GM19372 (cell line): Measurements from ENCODE around the gene EDN1.

Experiments
- ATAC-seq: cut with Tn5 transposase; IDR thresholded peaks from one replicate; pipeline ENCODE4 v1.9.1; 2021; ENCODE audit warnings: mild to moderate bottlenecking, low read depth, moderate library complexity; ENCODE audit not compliant: unreplicated experiment

EDN1 gene

GRCh38 chr6:12269110-12269509 lies 21.1 kb upstream of the EDN1 start:
- no peak for ATAC-seq

GRCh38 chr6:12270551-12271230 lies 19.5 kb upstream of the EDN1 start:
- ATAC-seq = no peak

- no peak for ATAC-seq
Measured at GRCh38 chr6:12271594-12271993, 18.6 kb upstream of the EDN1 start.

- ATAC-seq = no peak
Measured at GRCh38 chr6:12271997-12272396, 18.2 kb upstream of the EDN1 start.

- no peak for ATAC-seq
Measured at GRCh38 chr6:12275107-12275506, 15.1 kb upstream of the EDN1 start.

GRCh38 chr6:12276930-12277315 lies 13.2 kb upstream of the EDN1 start:
- ATAC-seq = no peak

- no peak for ATAC-seq
Measured at GRCh38 chr6:12277386-12277785, 12.8 kb upstream of the EDN1 start.

- no peak for ATAC-seq
Measured at GRCh38 chr6:12278915-12279314, 11.2 kb upstream of the EDN1 start.

GRCh38 chr6:12279322-12280091 lies 10.7 kb upstream of the EDN1 start:
- ATAC-seq = no peak

GRCh38 chr6:12280458-12280857 lies 9.7 kb upstream of the EDN1 start:
- no peak for ATAC-seq

- ATAC-seq = no peak
Measured at GRCh38 chr6:12280902-12281301, 9.3 kb upstream of the EDN1 start.

- ATAC-seq = no peak
Measured at GRCh38 chr6:12283904-12284303, 6.3 kb upstream of the EDN1 start.

- ATAC-seq = no peak
Measured at GRCh38 chr6:12286373-12287110, 3.6 kb upstream of the EDN1 start.

- ATAC-seq = no peak
Measured at GRCh38 chr6:12288211-12288618, 1.9 kb upstream of the EDN1 start.

- ATAC-seq = no peak
Measured at GRCh38 chr6:12288914-12289313, 1.2 kb upstream of the EDN1 start.

- no peak for ATAC-seq
Measured at GRCh38 chr6:12289365-12289919, 719 bp upstream of the EDN1 start.

- no peak for ATAC-seq
Measured at GRCh38 chr6:12291071-12291838, 1.1 kb downstream of the EDN1 start.

- no peak for ATAC-seq
Measured at GRCh38 chr6:12291839-12292604, 1.9 kb downstream of the EDN1 start.

GRCh38 chr6:12293235-12293930 lies 3.2 kb downstream of the EDN1 start:
- ATAC-seq = no peak
